ENCODE results near the gene SPDYC. TPM values are rescaled to one million over a fixed set of nuclear protein-coding genes. Genes with fewer than 3 reads are reported as not detected.
A peak's percentile ranks its signal among the peaks of the same experiment; 100 is the strongest.

Gene SPDYC
- total and polyA plus RNA-seq, 9 of the 15 experiments (the other 6 are each of a cell fraction or from before 2014, with no cell fraction given): 4.4 to 18.8 (median 9.2) TPM

GRCh38 chr11:65150509-65151299 lies 19.3 kb upstream of the SPDYC start (continued):
- TF ChIP-seq ZNF253 (CRISPR knock-in tag; conservative IDR thresholded peaks at IDR 0.05) (no peak), USF1 (CRISPR knock-in tag; IDR thresholded peaks at IDR 0.05) (0 out of 2 replicates have a peak, but pooled peaks have one; percentile 17), CHAMP1 (IDR thresholded peaks at IDR 0.05) (no peak), HMGXB4 (CRISPR knock-in tag; IDR thresholded peaks at IDR 0.05) (no peak), ZFP36 (IDR thresholded peaks at IDR 0.05; ENCODE audit: low read depth, low read length, partially characterized antibody) (no peak), CTCF (IDR thresholded peaks at IDR 0.05 in 2 of 3, conservative IDR thresholded peaks at IDR 0.05 in 1 of 3; ENCODE audit: insufficient read depth in 2 of 3, low read depth in 1 of 3, low read length in 3 of 3) (peak in 2 of 3 experiments; percentile 15 to 26; a peak in 1 of 6 replicates), CEBPG (CRISPR knock-in tag; IDR thresholded peaks at IDR 0.05) (no peak), CEBPG (tag; conservative IDR thresholded peaks at IDR 0.05 in 1 of 2, IDR thresholded peaks at IDR 0.05 in 1 of 2) (peak in 1 of 2 experiments; percentile 54; a peak in 1 of 4 replicates), NFIC (IDR thresholded peaks at IDR 0.05) (peak; percentile 97), TCF3 (CRISPR knock-in tag; IDR thresholded peaks at IDR 0.05) (0 out of 2 replicates have a peak, but pooled peaks have one; percentile 32), RBBP5 (IDR thresholded peaks at IDR 0.05; ENCODE audit: borderline replicate concordance, insufficient read depth, low read length, poor library complexity, severe bottlenecking) (peak; percentile 50), RBM14 (IDR thresholded peaks at IDR 0.05; ENCODE audit: borderline replicate concordance, insufficient read depth, low read depth, low read length) (no peak), ZNF140 (CRISPR knock-in tag; IDR thresholded peaks at IDR 0.05) (no peak), EGR1 (conservative IDR thresholded peaks at IDR 0.05) (0 out of 2 replicates have a peak, but pooled peaks have one; percentile 8), JUN (IDR thresholded peaks at IDR 0.05; ENCODE audit: borderline replicate concordance, low read depth, low read length) (peak; percentile 86), JUN (CRISPR knock-in tag; IDR thresholded peaks at IDR 0.05; ENCODE audit: borderline replicate concordance) (no peak), C11orf30 (IDR thresholded peaks at IDR 0.05; ENCODE audit: low read depth) (peak; percentile 87), TFAP4 (CRISPR knock-in tag; IDR thresholded peaks at IDR 0.05; ENCODE audit: borderline replicate concordance) (peak; percentile 49; the same call in 1 of the 2 replicates)
